Mesodermal cell (in vitro differentiated cells): Measurements from ENCODE around the gene SLC17A9.
A peak's percentile ranks its signal among the peaks of the same experiment; 100 is the strongest.
"Not testable (repeated sequence)": the region's sequence is repeated elsewhere in the genome, so short reads cannot be mapped to it uniquely, and the experiment has no call there.

Experiments
- H3K27ac ChIP-seq: 2 replicates; pipeline ENCODE4 v1.7.0; 2013; ENCODE audit warnings: mild to moderate bottlenecking, low read depth, low read length, moderate library complexity; ENCODE audit not compliant: severe bottlenecking
- H3K36me3 ChIP-seq: 2 replicates; pipeline ENCODE4 v1.7.1; 2013; ENCODE audit warnings: mild to moderate bottlenecking, low read length, moderate library complexity; ENCODE audit not compliant: control insufficient read depth, insufficient read depth
- H3K4me1 ChIP-seq: one replicate; pipeline ENCODE4 v1.7.1; 2013; ENCODE audit warnings: mild to moderate bottlenecking, low read length; ENCODE audit not compliant: insufficient read depth, control insufficient read depth, poor library complexity, severe bottlenecking
- H3K4me3 ChIP-seq: 2 replicates; pipeline ENCODE4 v1.7.0; 2013; ENCODE audit warnings: low read length, control low read depth, mild to moderate bottlenecking; ENCODE audit not compliant: insufficient read depth, poor library complexity, severe bottlenecking; ENCODE audit errors: extremely low read depth
- H3K9me3 ChIP-seq: 2 replicates; pipeline ENCODE4 v1.7.1; 2013; ENCODE audit warnings: mild to moderate bottlenecking, low read length, moderate library complexity; ENCODE audit not compliant: control insufficient read depth
- WGBS, 2 experiments: methylation state at CpG; one replicate each; pipeline ENCODE4 v1.1.5; 2013; ENCODE audit warnings: missing lambda C conversion rate in 2 of 2; ENCODE audit not compliant: insufficient coverage in 2 of 2; 5-methylcytosine and 5-hydroxymethylcytosine counted together

SLC17A9 gene

DNA sequence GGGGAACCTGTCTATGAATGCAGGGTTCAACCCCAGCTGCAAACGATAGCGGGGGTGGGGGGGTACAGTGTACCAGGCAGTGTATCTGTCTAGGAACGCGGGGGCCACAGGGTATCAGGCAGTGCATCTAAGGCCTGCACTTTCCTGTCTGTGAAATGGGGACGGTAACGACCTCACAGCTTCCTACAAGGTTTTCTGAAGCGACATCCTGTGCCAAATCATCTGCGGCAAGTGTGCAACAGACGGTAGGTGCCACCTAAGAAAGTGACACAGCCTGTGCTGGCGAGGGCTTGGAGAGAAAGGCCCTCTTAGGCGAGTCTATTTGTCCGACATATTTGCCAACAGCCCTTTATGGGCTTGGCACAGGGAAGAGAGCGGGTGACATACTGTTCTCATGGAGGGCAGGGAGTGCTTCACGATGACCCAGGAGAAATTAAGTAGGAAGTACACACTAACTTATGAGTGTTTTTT lies 30.0 kb upstream of the SLC17A9 start:
- H3K27ac ChIP-seq: peak overlapping the region; percentile 5
- 94 to 96% methylated on average over 12 to 13 of the region's 14 CpGs for WGBS, 2 experiments
- H3K36me3 ChIP-seq: peaks cover 2% of the 10 kb centered on the region
- H3K4me1 ChIP-seq: peaks cover 62% of the 10 kb centered on the region
- H3K4me3 ChIP-seq: no peak overlapping the region
- no peaks in the 10 kb centered on the region for H3K9me3 ChIP-seq

DNA sequence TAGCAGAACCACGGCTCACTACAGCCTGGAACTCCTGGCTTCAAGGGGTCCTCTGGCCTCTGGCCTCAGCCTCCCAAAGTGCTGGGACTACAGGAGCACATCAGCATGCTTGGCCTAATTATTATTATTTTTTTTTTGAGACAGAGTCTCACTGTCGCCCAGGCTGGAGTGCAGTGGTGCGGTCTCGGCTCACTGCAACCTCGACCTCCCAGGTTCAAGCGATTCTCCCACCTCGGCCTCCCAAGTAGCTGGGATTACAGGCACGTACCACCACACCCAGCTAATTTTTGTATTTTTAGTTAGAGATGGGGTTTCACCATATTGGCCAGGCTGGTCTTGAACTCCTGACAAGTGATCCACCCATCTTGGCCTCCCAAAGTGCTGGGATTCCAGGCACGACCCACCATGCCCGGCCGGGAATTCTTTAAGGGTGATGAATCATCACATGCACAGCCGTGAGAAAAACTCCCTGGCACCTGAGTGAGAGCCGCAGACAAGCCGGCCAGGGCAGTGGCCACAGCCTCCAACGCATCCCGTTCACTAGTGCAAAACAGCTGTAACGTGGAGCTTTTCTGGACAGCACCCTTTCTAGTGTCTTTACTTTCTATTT lies 29.3 kb upstream of the SLC17A9 start:
- peaks cover 57% of the 10 kb centered on the region for H3K4me1 ChIP-seq
- not testable (repeated sequence) for H3K36me3 ChIP-seq, H3K4me3 ChIP-seq, H3K9me3 ChIP-seq
- WGBS, 2 experiments: 68 to 76% methylated on average over 9 to 11 of the region's 17 CpGs
- peak overlapping the region; percentile 25 for H3K27ac ChIP-seq

DNA sequence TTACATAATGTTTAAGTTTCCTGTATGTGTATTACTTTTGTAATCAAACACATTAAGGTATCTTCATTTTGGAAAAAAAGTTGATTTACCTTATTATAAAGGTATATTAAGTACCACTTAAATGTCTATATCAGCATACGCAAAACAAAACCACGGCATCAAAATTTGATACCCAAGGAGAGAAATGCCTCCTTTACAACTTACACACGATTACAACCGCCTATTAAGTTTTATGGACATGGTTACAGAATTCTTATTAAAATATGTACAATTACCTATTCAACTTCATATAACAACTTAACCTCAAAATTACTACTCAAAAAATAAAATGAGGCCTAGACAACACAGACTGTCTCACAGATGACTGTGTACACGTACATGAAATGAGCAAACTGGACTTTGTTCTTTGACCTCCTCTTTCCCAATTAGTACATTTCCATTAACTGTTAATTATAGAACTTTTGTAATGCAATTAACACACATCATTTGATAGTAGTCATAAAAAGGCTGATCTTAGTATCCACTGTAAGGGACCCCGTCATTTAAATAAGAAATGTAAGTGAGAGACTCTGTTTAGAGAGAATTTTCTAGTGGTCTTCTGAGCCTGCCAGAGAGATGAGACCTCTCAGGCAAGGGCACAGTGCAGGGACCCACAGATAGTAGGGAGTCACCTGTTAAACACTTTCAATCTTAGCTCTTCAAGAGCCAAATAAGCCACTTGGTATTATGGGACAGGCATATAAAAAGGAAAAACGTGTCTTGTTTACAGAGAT lies 28.7 kb upstream of the SLC17A9 start:
- peaks cover 51% of the 10 kb centered on the region for H3K4me1 ChIP-seq
- 44 to 60% methylated on average over 1 to 2 of the region's 7 CpGs for WGBS, 2 experiments
- no peak overlapping the region for H3K4me3 ChIP-seq

DNA sequence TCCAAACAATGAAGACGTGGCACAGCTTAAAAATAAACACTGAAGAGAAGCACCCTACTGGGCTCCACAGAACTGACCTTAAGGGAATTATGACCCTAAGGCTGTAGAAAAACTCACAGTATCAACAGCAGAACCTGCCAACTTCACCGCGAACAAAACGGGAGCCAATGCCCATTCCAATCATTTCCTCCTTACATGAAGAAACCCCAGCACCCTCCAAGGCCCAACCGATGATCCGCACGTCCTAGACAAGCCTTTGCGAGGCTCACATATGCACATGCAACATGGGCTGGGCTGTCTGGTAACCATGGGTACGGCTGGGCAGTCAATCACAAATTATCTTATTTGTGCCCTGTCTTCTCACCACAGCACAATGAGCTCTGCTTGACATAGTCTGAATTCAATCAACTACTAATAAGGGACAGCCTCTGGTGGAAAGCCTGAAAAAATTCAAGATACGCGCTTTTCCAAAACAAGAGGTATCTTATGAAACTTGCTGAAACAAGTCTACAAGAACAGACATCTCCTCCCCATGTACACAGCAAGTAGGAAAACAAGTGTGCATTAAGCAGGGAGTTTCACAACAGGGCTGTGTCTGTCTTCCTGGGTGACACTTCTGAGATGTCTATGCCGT lies 27.9 kb upstream of the SLC17A9 start:
- no peaks in the 10 kb centered on the region for H3K9me3 ChIP-seq
- H3K4me1 ChIP-seq: peaks cover 55% of the 10 kb centered on the region
- H3K27ac ChIP-seq: peak overlapping the region; percentile 50
- H3K4me3 ChIP-seq: peak overlapping the region; percentile 71
- WGBS, 2 experiments: 63 to 69% methylated on average over 8 to 9 of the region's 12 CpGs
- peaks cover 4% of the 10 kb centered on the region for H3K36me3 ChIP-seq

More for the DNA sequence above, 28.7 kb upstream of the SLC17A9 start:
- Histone ChIP-seq H3K36me3 (peaks cover 4% of the 10 kb centered on the region), H3K9me3 (no peaks in the 10 kb centered on the region), H3K27ac (peak overlapping the region; percentile 50)

DNA sequence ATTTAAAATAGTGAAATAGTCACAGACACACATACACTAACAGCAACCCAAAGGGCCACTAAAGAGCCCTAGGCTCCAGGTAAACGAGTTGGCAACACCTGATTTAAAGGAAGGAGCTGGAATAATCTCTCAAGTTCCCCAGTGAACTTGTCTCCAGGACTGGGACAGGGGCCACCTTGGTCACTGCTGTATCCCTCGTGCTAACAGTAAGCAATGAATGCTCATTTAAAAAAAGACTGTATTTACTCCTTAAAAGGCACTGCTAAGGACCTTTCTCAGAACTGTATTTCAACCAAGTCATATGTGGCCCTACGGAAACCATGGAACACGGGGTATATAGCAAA lies 27.5 kb upstream of the SLC17A9 start:
- Histone ChIP-seq H3K36me3 (peaks cover 4% of the 10 kb centered on the region), H3K4me3 (peak overlapping the region; percentile 71), H3K4me1 (peaks cover 53% of the 10 kb centered on the region), H3K9me3 (no peaks in the 10 kb centered on the region), H3K27ac (peak overlapping the region; percentile 51)
- 32 to 33% methylated on average over 2 to 4 of the region's 4 CpGs for WGBS, 2 experiments

DNA sequence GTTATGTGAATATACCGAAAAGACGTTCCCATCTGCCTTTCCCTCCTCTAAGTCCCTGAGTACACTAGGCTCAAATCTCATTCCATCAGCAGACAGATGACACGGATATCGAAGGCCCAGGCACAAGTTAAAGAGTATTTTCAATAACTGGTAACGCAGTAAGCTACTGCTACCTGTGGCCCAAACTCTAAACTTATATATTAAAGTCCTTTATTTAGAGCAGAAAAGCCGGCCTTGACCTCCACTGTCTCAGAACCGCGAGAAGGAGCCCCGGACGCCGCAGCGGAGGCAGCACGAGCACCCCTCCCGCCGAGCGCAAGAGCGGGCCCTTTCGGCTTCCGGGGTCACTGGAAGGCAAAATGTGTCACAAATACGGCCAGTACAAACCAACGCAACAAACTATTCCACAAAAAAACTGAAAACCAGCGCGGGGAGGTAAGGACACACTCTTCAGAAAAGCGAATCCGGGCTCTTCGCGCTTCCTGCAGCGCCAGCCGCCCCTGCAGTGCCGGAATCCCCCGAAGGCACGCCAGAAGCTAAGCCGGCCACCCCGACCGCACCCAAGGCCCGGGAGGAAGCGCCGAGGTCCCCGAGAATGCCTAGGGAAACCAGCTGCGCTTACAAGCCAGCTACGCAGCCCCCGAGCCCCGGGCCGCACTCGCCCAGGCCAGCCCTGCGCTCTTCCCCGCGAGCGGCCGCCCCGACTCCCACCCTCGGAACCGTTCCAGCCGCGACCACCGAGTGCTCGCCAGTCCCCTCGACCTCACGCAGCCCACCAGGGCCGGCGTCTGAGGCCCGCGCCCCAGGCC lies 26.9 kb upstream of the SLC17A9 start:
- 0 to 1% methylated on average over 39 to 56 of the region's 63 CpGs for WGBS, 2 experiments
- Histone ChIP-seq H3K36me3 (peaks cover 6% of the 10 kb centered on the region), H3K27ac (peak overlapping the region; percentile 51), H3K4me1 (peaks cover 51% of the 10 kb centered on the region), H3K4me3 (peak overlapping the region; percentile 71), H3K9me3 (no peaks in the 10 kb centered on the region)

DNA sequence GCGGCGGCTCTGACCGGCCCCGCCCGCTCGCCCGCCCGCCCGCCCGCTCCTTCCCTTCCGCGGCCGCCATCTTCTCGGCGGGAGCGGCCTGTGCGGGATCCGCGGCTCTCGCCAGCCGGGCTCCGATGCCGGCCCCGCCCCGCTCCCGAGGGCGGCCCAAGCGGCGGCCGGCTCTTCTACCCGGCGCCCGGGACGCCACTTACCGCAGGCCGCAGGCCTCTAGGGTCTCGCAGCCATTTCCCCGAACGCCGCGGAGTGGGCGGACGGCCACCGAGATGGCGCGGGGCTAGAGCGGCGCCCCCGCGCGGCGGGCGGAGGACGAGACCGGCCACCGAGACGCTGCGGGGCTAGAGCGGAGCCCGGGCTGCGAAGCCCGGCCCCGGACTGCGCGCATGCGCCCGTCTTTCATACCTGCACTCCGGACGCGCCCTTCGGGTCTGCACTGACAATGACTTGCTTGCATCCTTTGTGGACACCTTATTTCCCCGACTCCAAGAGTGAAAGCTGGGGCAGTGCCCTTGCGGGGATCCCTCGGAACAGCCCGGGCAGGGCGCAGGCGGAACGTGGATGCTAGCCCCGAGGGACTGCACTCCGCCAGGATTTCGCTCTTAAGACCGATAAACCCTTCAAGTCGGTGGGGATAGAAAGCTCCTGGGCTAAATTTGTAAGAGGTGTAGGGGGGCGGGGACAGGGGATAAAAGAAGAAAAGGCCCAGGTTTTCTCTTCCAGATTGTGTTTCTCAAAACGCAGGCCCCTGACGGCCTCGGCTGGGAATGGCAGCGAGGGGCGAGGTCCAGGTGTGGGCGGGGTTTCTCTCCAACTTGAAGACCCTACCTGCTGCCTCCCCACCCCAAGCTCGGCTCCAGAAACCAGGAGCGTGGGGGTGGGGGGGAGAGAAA lies 26.0 kb upstream of the SLC17A9 start, which contains the start of gene DIDO1:
TSS of gene DIDO1 (minus strand) at position 277 of the 899 bp plus-strand sequence.
- H3K4me3 ChIP-seq: peak within 1 kb of the TSS; percentile 71
- peaks cover 46% of the 10 kb centered on the region for H3K4me1 ChIP-seq
- WGBS, 2 experiments: 1 to 5% methylated on average over 54 to 58 of the region's 92 CpGs
- peak within 1 kb of the TSS; percentile 53 for H3K27ac ChIP-seq
- peaks cover 10% of the 10 kb centered on the region for H3K36me3 ChIP-seq
- no peaks in the 10 kb centered on the region for H3K9me3 ChIP-seq

DNA sequence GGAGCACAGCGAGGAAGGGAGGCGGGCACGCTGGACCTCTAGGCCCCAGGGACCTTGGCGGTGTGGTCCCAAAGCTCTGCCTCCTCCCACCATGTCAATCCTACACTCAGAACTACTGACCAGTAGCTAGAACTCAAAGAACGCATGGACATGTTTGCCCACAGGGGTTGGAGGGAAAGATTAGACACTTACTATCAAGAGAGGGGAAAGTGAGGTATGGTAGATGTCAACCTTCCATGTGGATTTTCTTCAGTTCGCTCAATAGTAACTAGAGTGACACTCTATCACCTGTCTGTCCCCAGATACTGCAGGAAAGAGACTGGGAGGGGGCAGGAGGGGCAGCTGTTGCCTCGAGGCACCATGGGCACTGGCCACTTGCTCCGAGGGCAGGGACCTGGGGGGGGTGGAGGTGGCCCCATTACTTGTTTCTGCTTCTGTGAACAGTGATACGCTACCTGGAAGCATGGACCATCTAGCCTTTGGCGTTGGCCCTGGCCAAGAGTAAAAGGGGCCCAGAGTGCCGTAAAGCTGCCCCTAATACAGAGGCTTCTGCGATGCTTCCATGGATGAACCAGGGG lies 25.3 kb upstream of the SLC17A9 start:
- Histone ChIP-seq H3K27ac (no peak overlapping the region), H3K36me3 (peaks cover 14% of the 10 kb centered on the region), H3K4me3 (peak overlapping the region; percentile 71), H3K4me1 (peaks cover 44% of the 10 kb centered on the region), H3K9me3 (no peaks in the 10 kb centered on the region)
- 85 to 88% methylated on average over 7 of the region's 12 CpGs for WGBS, 2 experiments

DNA sequence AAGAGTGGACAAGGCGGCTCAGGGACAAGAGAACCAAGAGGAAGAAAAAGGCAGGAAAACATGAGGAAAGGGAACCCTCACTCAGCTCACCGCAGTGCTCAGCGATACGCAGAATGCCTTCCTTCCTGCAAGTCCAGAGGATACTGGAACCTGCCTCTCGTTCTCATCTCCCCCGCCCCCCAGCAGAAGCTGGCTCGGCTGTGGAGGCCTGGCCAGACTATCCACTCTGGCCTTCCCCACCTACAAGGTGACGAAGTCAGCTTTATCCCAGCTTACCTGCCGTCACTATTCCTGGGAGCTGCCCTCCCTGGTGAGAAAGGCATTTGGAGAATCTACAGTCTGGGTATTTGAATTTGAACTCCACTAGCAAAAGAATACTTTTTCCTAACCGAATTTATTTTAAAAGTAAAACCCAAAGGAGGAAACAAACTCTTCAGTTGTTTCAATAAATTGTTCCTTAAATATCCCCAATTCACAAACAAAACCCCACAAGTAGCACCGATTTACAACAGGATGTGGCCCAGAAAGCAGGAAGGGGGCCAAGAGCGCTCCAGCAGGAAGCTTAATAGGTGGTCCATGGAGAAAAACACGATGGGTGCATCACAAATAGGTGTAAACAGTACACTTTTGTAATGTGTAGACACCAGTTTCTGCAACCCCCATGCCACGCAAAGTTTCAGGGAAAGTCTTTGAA lies 24.1 kb upstream of the SLC17A9 start:
- WGBS, 2 experiments: 44 to 55% methylated on average over 11 to 12 of the region's 14 CpGs
- Histone ChIP-seq H3K27ac (peak overlapping the region; percentile 69), H3K4me1 (peaks cover 35% of the 10 kb centered on the region), H3K9me3 (no peaks in the 10 kb centered on the region), H3K4me3 (peak overlapping the region; percentile 31), H3K36me3 (peaks cover 25% of the 10 kb centered on the region)
